Measurements from ENCODE around the gene TMEM132C.

TMEM132C gene

GRCh38 chr12:128339631-128340030 is 72.7 kb downstream of the TMEM132C start:
- DNase-seq, result no peak

GRCh38 chr12:128353301-128353700 is 86.3 kb downstream of the TMEM132C start:
- no peak for DNase-seq

- no peak for DNase-seq
Observed at GRCh38 chr12:128356547-128356946, 89.6 kb downstream of the TMEM132C start.

- DNase-seq, result no peak
Observed at GRCh38 chr12:128361400-128361995, 94.5 kb downstream of the TMEM132C start.

- DNase-seq, result no peak
Observed at GRCh38 chr12:128365032-128365431, 98.1 kb downstream of the TMEM132C start.

- no peak for DNase-seq
Observed at GRCh38 chr12:128365651-128366231, 98.8 kb downstream of the TMEM132C start.

- DNase-seq, result no peak
Observed at GRCh38 chr12:128367961-128368360, 101.0 kb downstream of the TMEM132C start.

- DNase-seq, result no peak
Observed at GRCh38 chr12:128381541-128381940, 114.6 kb downstream of the TMEM132C start.

GRCh38 chr12:128381946-128382345 is 115.0 kb downstream of the TMEM132C start:
- DNase-seq, result no peak

- DNase-seq, result no peak
Observed at GRCh38 chr12:128382946-128383345, 116.0 kb downstream of the TMEM132C start.

GRCh38 chr12:128383357-128383937 is 116.5 kb downstream of the TMEM132C start:
- no peak for DNase-seq

GRCh38 chr12:128385736-128386135 is 118.8 kb downstream of the TMEM132C start:
- no peak for DNase-seq

GRCh38 chr12:128387811-128388422 is 120.9 kb downstream of the TMEM132C start:
- DNase-seq, result peak; percentile 16

GRCh38 chr12:128388461-128389000 is 121.6 kb downstream of the TMEM132C start:
- no peak for DNase-seq

GRCh38 chr12:128393346-128393745 is 126.4 kb downstream of the TMEM132C start:
- no peak for DNase-seq

GRCh38 chr12:128394137-128394536 is 127.2 kb downstream of the TMEM132C start:
- DNase-seq, result no peak

GRCh38 chr12:128399253-128399652 is 132.3 kb downstream of the TMEM132C start:
- no peak for DNase-seq

- DNase-seq, result no peak
Observed at GRCh38 chr12:128402486-128403243, 135.7 kb downstream of the TMEM132C start.

- no peak for DNase-seq
Observed at GRCh38 chr12:128408669-128409068, 141.7 kb downstream of the TMEM132C start.

- DNase-seq, result no peak
Observed at GRCh38 chr12:128415036-128415560, 148.1 kb downstream of the TMEM132C start.

GRCh38 chr12:128418944-128419343 is 152.0 kb downstream of the TMEM132C start:
- no peak for DNase-seq

- DNase-seq, result no peak
Observed at GRCh38 chr12:128420163-128420562, 153.2 kb downstream of the TMEM132C start.

- DNase-seq, result no peak
Observed at GRCh38 chr12:128421375-128421774, 154.4 kb downstream of the TMEM132C start.

All from hematopoietic multipotent progenitor cell treated with erythropoietin and hydrocortisone succinate and interleukin-3 and kit ligand, for 8 days (in vitro differentiated cells).